ENCODE measurements around the gene RHOBTB1.
"Not testable (repeated sequence)": the region's sequence is repeated elsewhere in the genome, so short reads cannot be mapped to it uniquely, and the experiment has no call there.

Gene RHOBTB1

GRCh38 chr10:60906825-60907224, 37.2 kb downstream of the RHOBTB1 start:
- not testable (repeated sequence) for DNase-seq (ENCODE audit: low read depth in 3 of 3)

GRCh38 chr10:60906411-60906810, 37.6 kb downstream of the RHOBTB1 start:
- no peak for DNase-seq (ENCODE audit: low read depth in 3 of 3)

- no peak for DNase-seq (ENCODE audit: low read depth in 3 of 3)
Measured at GRCh38 chr10:60905580-60905979, 38.4 kb downstream of the RHOBTB1 start.

- DNase-seq (ENCODE audit: low read depth in 3 of 3): no peak
Measured at GRCh38 chr10:60903096-60903495, 40.9 kb downstream of the RHOBTB1 start.

- DNase-seq (ENCODE audit: low read depth in 3 of 3): no peak
Measured at GRCh38 chr10:60901561-60902235, 42.3 kb downstream of the RHOBTB1 start.

- DNase-seq (ENCODE audit: low read depth in 3 of 3): no peak
Measured at GRCh38 chr10:60899266-60899665, 44.7 kb downstream of the RHOBTB1 start.

GRCh38 chr10:60898321-60898720, 45.7 kb downstream of the RHOBTB1 start:
- DNase-seq (ENCODE audit: low read depth in 3 of 3): no peak

- no peak for DNase-seq (ENCODE audit: low read depth in 3 of 3)
Measured at GRCh38 chr10:60896810-60897209, 47.2 kb downstream of the RHOBTB1 start.

- no peak for DNase-seq (ENCODE audit: low read depth in 3 of 3)
Measured at GRCh38 chr10:60896033-60896432, 48.0 kb downstream of the RHOBTB1 start.

GRCh38 chr10:60894786-60895185, 49.2 kb downstream of the RHOBTB1 start:
- no peak for DNase-seq (ENCODE audit: low read depth in 3 of 3)

GRCh38 chr10:60893231-60893630, 50.8 kb downstream of the RHOBTB1 start:
- DNase-seq (ENCODE audit: low read depth in 3 of 3): no peak

GRCh38 chr10:60892571-60892970, 51.4 kb downstream of the RHOBTB1 start:
- no peak for DNase-seq (ENCODE audit: low read depth in 3 of 3)

GRCh38 chr10:60890811-60891210, 53.2 kb downstream of the RHOBTB1 start:
- DNase-seq (ENCODE audit: low read depth in 3 of 3): no peak

GRCh38 chr10:60883187-60883586, 60.8 kb downstream of the RHOBTB1 start:
- no peak for DNase-seq (ENCODE audit: low read depth in 3 of 3)

GRCh38 chr10:60878224-60878623, 65.8 kb downstream of the RHOBTB1 start:
- DNase-seq (ENCODE audit: low read depth in 3 of 3): no peak

GRCh38 chr10:60877777-60878120, 66.2 kb downstream of the RHOBTB1 start:
- DNase-seq (ENCODE audit: low read depth in 3 of 3): no peak

GRCh38 chr10:60877061-60877776, 66.8 kb downstream of the RHOBTB1 start:
- no peak for DNase-seq (ENCODE audit: low read depth in 3 of 3)

GRCh38 chr10:60873758-60874157, 70.2 kb downstream of the RHOBTB1 start:
- no peak for DNase-seq (ENCODE audit: low read depth in 3 of 3)

- DNase-seq (ENCODE audit: low read depth in 3 of 3): no peak
Measured at GRCh38 chr10:60872451-60872850, 71.5 kb downstream of the RHOBTB1 start.

- no peak for DNase-seq (ENCODE audit: low read depth in 3 of 3)
Measured at GRCh38 chr10:60871215-60871614, 72.8 kb downstream of the RHOBTB1 start.

GRCh38 chr10:60870803-60871202, 73.2 kb downstream of the RHOBTB1 start:
- no peak for DNase-seq (ENCODE audit: low read depth in 3 of 3)

- no peak for DNase-seq (ENCODE audit: low read depth in 3 of 3)
Measured at GRCh38 chr10:60870416-60870728, 73.6 kb downstream of the RHOBTB1 start.

GRCh38 chr10:60869652-60870415, 74.2 kb downstream of the RHOBTB1 start:
- no peak for DNase-seq (ENCODE audit: low read depth in 3 of 3)

All from stimulated activated CD4-positive, alpha-beta T cell treated with anti-CD3 and anti-CD28 coated beads, TNF-alpha, amount 100 ng/mL, for 4 hours (primary cell).